ENCODE data around the gene PSMF1.

GRCh38 chr20:1083431-1084080 is 34.8 kb upstream of the PSMF1 start:
- TF ChIP-seq STAT5B (CRISPR knock-in tag; IDR thresholded peaks at IDR 0.05) (no peak), ZNF57 (CRISPR knock-in tag; IDR thresholded peaks at IDR 0.05) (no peak), HCFC1 (IDR thresholded peaks at IDR 0.05; ENCODE audit: low read depth, low read length) (no peak), TAF1 (IDR thresholded peaks at IDR 0.05; ENCODE audit: control insufficient read depth, extremely low read depth, insufficient read depth, low read length, severe bottlenecking) (no peak)
- TF ChIP-seq, protein P1, sequence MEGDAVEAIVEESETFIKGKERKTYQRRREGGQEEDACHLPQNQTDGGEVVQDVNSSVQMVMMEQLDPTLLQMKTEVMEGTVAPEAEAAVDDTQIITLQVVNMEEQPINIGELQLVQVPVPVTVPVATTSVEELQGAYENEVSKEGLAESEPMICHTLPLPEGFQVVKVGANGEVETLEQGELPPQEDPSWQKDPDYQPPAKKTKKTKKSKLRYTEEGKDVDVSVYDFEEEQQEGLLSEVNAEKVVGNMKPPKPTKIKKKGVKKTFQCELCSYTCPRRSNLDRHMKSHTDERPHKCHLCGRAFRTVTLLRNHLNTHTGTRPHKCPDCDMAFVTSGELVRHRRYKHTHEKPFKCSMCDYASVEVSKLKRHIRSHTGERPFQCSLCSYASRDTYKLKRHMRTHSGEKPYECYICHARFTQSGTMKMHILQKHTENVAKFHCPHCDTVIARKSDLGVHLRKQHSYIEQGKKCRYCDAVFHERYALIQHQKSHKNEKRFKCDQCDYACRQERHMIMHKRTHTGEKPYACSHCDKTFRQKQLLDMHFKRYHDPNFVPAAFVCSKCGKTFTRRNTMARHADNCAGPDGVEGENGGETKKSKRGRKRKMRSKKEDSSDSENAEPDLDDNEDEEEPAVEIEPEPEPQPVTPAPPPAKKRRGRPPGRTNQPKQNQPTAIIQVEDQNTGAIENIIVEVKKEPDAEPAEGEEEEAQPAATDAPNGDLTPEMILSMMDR (IDR thresholded peaks at IDR 0.05 in 2 of 3, conservative IDR thresholded peaks at IDR 0.05 in 1 of 3; ENCODE audit: insufficient read depth in 2 of 3, low read depth in 1 of 3, low read length in 3 of 3): no peak
- TF ChIP-seq, protein P2, sequence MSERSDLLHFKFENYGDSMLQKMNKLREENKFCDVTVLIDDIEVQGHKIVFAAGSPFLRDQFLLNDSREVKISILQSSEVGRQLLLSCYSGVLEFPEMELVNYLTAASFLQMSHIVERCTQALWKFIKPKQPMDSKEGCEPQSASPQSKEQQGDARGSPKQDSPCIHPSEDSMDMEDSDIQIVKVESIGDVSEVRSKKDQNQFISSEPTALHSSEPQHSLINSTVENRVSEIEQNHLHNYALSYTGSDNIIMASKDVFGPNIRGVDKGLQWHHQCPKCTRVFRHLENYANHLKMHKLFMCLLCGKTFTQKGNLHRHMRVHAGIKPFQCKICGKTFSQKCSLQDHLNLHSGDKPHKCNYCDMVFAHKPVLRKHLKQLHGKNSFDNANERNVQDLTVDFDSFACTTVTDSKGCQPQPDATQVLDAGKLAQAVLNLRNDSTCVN (CRISPR knock-in tag; IDR thresholded peaks at IDR 0.05): no peak
- TF ChIP-seq, protein P3, sequence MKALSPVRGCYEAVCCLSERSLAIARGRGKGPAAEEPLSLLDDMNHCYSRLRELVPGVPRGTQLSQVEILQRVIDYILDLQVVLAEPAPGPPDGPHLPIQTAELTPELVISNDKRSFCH (CRISPR knock-in tag; IDR thresholded peaks at IDR 0.05): no peak
- TF ChIP-seq, protein P3 (tag; IDR thresholded peaks at IDR 0.05): no peak
